SK-N-SH (cell line): ENCODE data around the gene CIAO3. TPM values are rescaled to one million over a fixed set of nuclear protein-coding genes. Genes with fewer than 3 reads are reported as not detected.

Experiments
- CTCF ChIA-PET: fragments of 300-600, 350-600 bp; formaldehyde crosslinking; extraction: SDS; loops from one replicate; lab custom pipeline; 2021; lab: Yijun Ruan, JAX
- POLR2A ChIA-PET: fragments of 350-600 bp; sonication (Branson Sonifier 250); formaldehyde crosslinking; extraction: SDS; loops from one replicate; lab custom pipeline; 2020; ENCODE audit warnings: antibody characterized with exemption, inconsistent platforms; lab: Yijun Ruan, JAX
- DNase-seq: peaks from one replicate; pipeline ENCODE4 v3.0.0; 2012
- H2AFZ ChIP-seq: fragments of 200-600 bp; sonication (generic); 2 replicates; pipeline ENCODE4 v1.8.1; 2016; ENCODE audit warnings: antibody characterized with exemption, mild to moderate bottlenecking, low read depth
- H3F3A ChIP-seq: fragments of 200-600 bp; sonication (generic); replicated peaks from 2 replicates; pipeline ENCODE3; 2016; ENCODE audit warnings: antibody characterized with exemption, mild to moderate bottlenecking; ENCODE audit not compliant: insufficient read depth
- H3K27ac ChIP-seq, 2 experiments: fragments of 200-500 bp in 1 of 2; fragments of 200-600 bp in 1 of 2; sonication (Bioruptor generic) in 1 of 2; sonication (generic), shearing (Covaris generic) in 1 of 2; 2 replicates each; pipeline versions ENCODE4 v1.5.1 to v1.6.1; 2014 to 2016; ENCODE audit warnings: low read depth in 2 of 2, inconsistent platforms in 1 of 2, low read length in 1 of 2, mild to moderate bottlenecking in 1 of 2, mixed read lengths in 1 of 2
- H3K27me3 ChIP-seq: fragments of 200-600 bp; sonication (generic), shearing (Covaris generic); 2 replicates; pipeline ENCODE4 v1.6.1; 2016; ENCODE audit warnings: mixed run types; ENCODE audit not compliant: insufficient read depth
- H3K36me3 ChIP-seq, 2 experiments: fragments of 200-500 bp in 1 of 2; fragments of 200-600 bp in 1 of 2; sonication (Bioruptor generic) in 1 of 2; sonication (generic) in 1 of 2; replicated peaks in 1 of 2; 2 replicates each; pipeline versions ENCODE3 to v1.5.1; 2014 to 2016; ENCODE audit warnings: low read length in 1 of 2, mild to moderate bottlenecking in 1 of 2; ENCODE audit not compliant: insufficient read depth in 2 of 2, control insufficient read depth in 1 of 2
- H3K4me1 ChIP-seq, 2 experiments: fragments of 200-500 bp in 1 of 2; fragments of 200-600 bp in 1 of 2; sonication (Bioruptor generic) in 1 of 2; sonication (generic), shearing (Covaris generic) in 1 of 2; 2 replicates each; pipeline versions ENCODE4 v1.5.1 to v1.6.1; 2014 to 2016; ENCODE audit warnings: low read depth in 1 of 2, low read length in 1 of 2, mixed run types in 1 of 2; ENCODE audit not compliant: insufficient read depth in 2 of 2, control insufficient read depth in 1 of 2
- H3K4me2 ChIP-seq: fragments of 200-600 bp; sonication (generic), shearing (Covaris generic); 2 replicates; pipeline ENCODE4 v1.6.1; 2017; ENCODE audit warnings: mixed run types
- H3K4me3 ChIP-seq, 2 experiments: fragments of 200-500 bp in 1 of 2; fragments of 200-600 bp in 1 of 2; sonication (Bioruptor generic) in 1 of 2; sonication (generic), shearing (Covaris generic) in 1 of 2; 2 replicates each; pipeline versions ENCODE4 v1.5.1 to v1.8.1; 2014 to 2016; ENCODE audit warnings: low read depth in 2 of 2, inconsistent platforms in 1 of 2, low read length in 1 of 2, mild to moderate bottlenecking in 1 of 2, mixed read lengths in 1 of 2, moderate library complexity in 1 of 2
- H3K79me2 ChIP-seq: fragments of 200-600 bp; sonication (generic); 2 replicates; pipeline ENCODE4 v1.8.1; 2017; ENCODE audit warnings: mild to moderate bottlenecking; ENCODE audit not compliant: insufficient read depth
- H3K9ac ChIP-seq: fragments of 200-600 bp; sonication (generic); 2 replicates; pipeline ENCODE4 v1.6.1; 2017; ENCODE audit warnings: mixed run types
- H3K9me2 ChIP-seq: fragments of 200-600 bp; sonication (generic); 2 replicates; pipeline ENCODE4 v1.6.1; 2017; ENCODE audit warnings: mixed run types
- H3K9me3 ChIP-seq: fragments of 200-600 bp; sonication (generic); 2 replicates; pipeline ENCODE4 v1.6.1; 2017; ENCODE audit warnings: mixed run types, mild to moderate bottlenecking, moderate library complexity
- H4K20me1 ChIP-seq: fragments of 200-600 bp; sonication (generic); 2 replicates; pipeline ENCODE4 v1.6.1; 2017; ENCODE audit warnings: mild to moderate bottlenecking, mixed run types; ENCODE audit not compliant: insufficient read depth
- FOSL2 ChIP-seq: IDR thresholded peaks from 2 replicates; pipeline ENCODE4 v1.4.0; 2012; ENCODE audit warnings: low read depth, mild to moderate bottlenecking, moderate library complexity, borderline replicate concordance
- FOXJ3 ChIP-seq: sonication (generic); formaldehyde crosslinking; IDR thresholded peaks from 2 replicates; pipeline ENCODE4 v1.5.1; 2020; ENCODE audit warnings: mild to moderate bottlenecking, missing genetic modification reagents
- FOXM1 ChIP-seq: IDR thresholded peaks from 2 replicates; pipeline ENCODE4 v1.4.0; 2012; ENCODE audit warnings: low read depth, mild to moderate bottlenecking
- GABPA ChIP-seq: IDR thresholded peaks from 2 replicates; pipeline ENCODE4 v1.4.0; 2012; ENCODE audit warnings: low read depth, mild to moderate bottlenecking
- GATA2 ChIP-seq: sonication (generic); formaldehyde crosslinking; IDR thresholded peaks from 2 replicates; pipeline ENCODE4 v1.5.0; 2020; ENCODE audit warnings: mild to moderate bottlenecking, missing genetic modification reagents
- JUND ChIP-seq: IDR thresholded peaks from 2 replicates; pipeline ENCODE4 v1.4.0; 2012
- MAX ChIP-seq: IDR thresholded peaks from 2 replicates; pipeline ENCODE4 v1.4.0; 2012; ENCODE audit warnings: low read depth
- MEF2A ChIP-seq: IDR thresholded peaks from 2 replicates; pipeline ENCODE4 v1.4.0; 2012; ENCODE audit warnings: low read depth, borderline replicate concordance
- NRF1 ChIP-seq: IDR thresholded peaks from 2 replicates; pipeline ENCODE4 v1.6.1; 2012; ENCODE audit warnings: low read depth, mild to moderate bottlenecking, low read length
- PBX3 ChIP-seq: IDR thresholded peaks from 2 replicates; pipeline ENCODE4; 2012
- TAF1 ChIP-seq: IDR thresholded peaks from 2 replicates; pipeline ENCODE4 v1.6.1; 2012; ENCODE audit warnings: low read depth, mild to moderate bottlenecking, low read length, moderate library complexity, borderline replicate concordance
- TCF12 ChIP-seq: IDR thresholded peaks from 2 replicates; pipeline ENCODE4 v1.4.0; 2012
- USF1 ChIP-seq: IDR thresholded peaks from 2 replicates; pipeline ENCODE4 v1.4.0; 2012; ENCODE audit warnings: low read depth, borderline replicate concordance
- USF2 ChIP-seq: fragments of 150-350 bp; IDR thresholded peaks from 2 replicates; pipeline ENCODE4 v1.6.1; 2017; ENCODE audit warnings: antibody characterized with exemption, low read length, low read depth, borderline replicate concordance
- WGBS: methylation state at CpG from one replicate; pipeline ENCODE4 v1.1.6; 2017; ENCODE audit warnings: low lambda C conversion rate; 5-methylcytosine and 5-hydroxymethylcytosine counted together
- polyA plus RNA-seq, 3 experiments: library from polyadenylated mRNA; depleted of rRNA; stranded (reverse); fragments of >200 nt; gene quantifications; 2 replicates each; pipeline ENCODE4 v1.2.3, GENCODE V29; 2012

The CIAO3 gene
- polyA plus RNA-seq, 1 of the 3 experiments (the other 2 are of a cell fraction), result 14.4 TPM

- Histone ChIP-seq H3K4me3 (no peak overlapping the region), H3K27ac (no peak overlapping the region), H3K9me3 (no peaks in the 10 kb centered on the region), H3K4me1 (peaks cover 0 to 8% of the 10 kb centered on the region in 2 experiments; a peak in 1 of 4 replicates), H4K20me1 (no peaks in the 10 kb centered on the region), H3K9me2 (no peaks in the 10 kb centered on the region), H3K9ac (no peak overlapping the region), H3K27me3 (no peaks in the 10 kb centered on the region), H3K4me2 (no peak overlapping the region), H3F3A (peaks cover 4% of the 10 kb centered on the region), H2AFZ (no peak overlapping the region), H3K79me2 (peaks cover 9% of the 10 kb centered on the region), H3K36me3 (peaks cover 0 to 40% of the 10 kb centered on the region in 2 experiments)
- ChIA-PET CTCF (interaction anchor here (20.3 kb wide), 1 partner anchor 22 kb away, joined by 358 read pairs; the partner anchor contains the start of genes ANTKMT, FBXL16 and METRN), POLR2A (no interaction called here)
- TF ChIP-seq MEF2A (no peak), NRF1 (no peak), GABPA (no peak), PBX3 (no peak), FOXM1 (no peak), USF2 (no peak), TCF12 (no peak), FOXJ3 (CRISPR knock-in tag) (no peak), USF1 (no peak), JUND (no peak), GATA2 (CRISPR knock-in tag) (no peak)
- no peak for DNase-seq
- WGBS, result 98% methylated on average over 15 of the region's 25 CpGs
Observed at GRCh38 chr16:734981-735881, 5.6 kb downstream of the CIAO3 start.

- ChIA-PET POLR2A (no interaction called here), CTCF (interaction anchor here (5.2 to 20.3 kb wide), 2 partner anchors 6 to 21 kb away, joined by 33 to 358 read pairs; partner anchors contain the start of genes ANTKMT, CIAO3, FBXL16 and METRN)
- WGBS, result 96% methylated on average over 35 of the region's 49 CpGs
- Histone ChIP-seq H3K4me1 (peaks cover 0 to under 1% of the 10 kb centered on the region in 2 experiments; a peak in 1 of 4 replicates), H3K4me3 (no peak overlapping the region), H4K20me1 (no peaks in the 10 kb centered on the region), H3K4me2 (no peak overlapping the region), H3K79me2 (peaks cover under 1% of the 10 kb centered on the region; the same call in 1 of the 2 replicates), H3K9me3 (no peaks in the 10 kb centered on the region), H3K27ac (no peak overlapping the region), H3K9ac (no peak overlapping the region), H3K9me2 (no peaks in the 10 kb centered on the region), H3K36me3 (peaks cover 0 to 40% of the 10 kb centered on the region in 2 experiments), H3K27me3 (no peaks in the 10 kb centered on the region), H3F3A (peaks cover 4% of the 10 kb centered on the region), H2AFZ (no peak overlapping the region)
- TF ChIP-seq MAX (no peak), TAF1 (no peak), FOSL2 (no peak)
- no peak for DNase-seq
Observed at GRCh38 chr16:734208-734980, 6.4 kb downstream of the CIAO3 start.
